Tibial nerve (tissue), 3 donors: ENCODE data around the gene TNFRSF19.

ENCODE experiments used
- CTCF ChIP-seq, 5 experiments: fragments of 200-600 bp in 3 of 5; fragments of 450-650 bp in 2 of 5; sonication (generic) in 3 of 5; IDR thresholded peaks; one replicate each; pipeline ENCODE4 v1.5.1; 2016 to 2019; ENCODE audit warnings: antibody characterized with exemption in 5 of 5, mild to moderate bottlenecking in 3 of 5, moderate library complexity in 2 of 5
- POLR2A ChIP-seq, 2 donors: fragments of 450-650 bp; IDR thresholded peaks; one replicate each; pipeline ENCODE4 v1.6.1; 2017; ENCODE audit warnings: antibody characterized with exemption in 2 of 2, mild to moderate bottlenecking in 2 of 2, moderate library complexity in 2 of 2

- TF ChIP-seq CTCF (IDR thresholded peaks at IDR 0.05) (no peak), POLR2A (IDR thresholded peaks at IDR 0.05) (no peak)
Observed at GRCh38 chr13:23705583-23705982, 135.4 kb downstream of the TNFRSF19 start.
